ENCODE measurements around the gene PCDHGA7.
"Not testable (repeated sequence)": the region's sequence is repeated elsewhere in the genome, so short reads cannot be mapped to it uniquely, and the experiment has no call there.

PCDHGA7 gene

GRCh38 chr5:141371572-141372475 is 10.7 kb upstream of the PCDHGA7 start:
- Histone ChIP-seq H3K27me3 (ENCODE audit: control insufficient read depth, insufficient read depth, low read length) (no peaks in the 10 kb centered on the region), H3K4me3 (ENCODE audit: low read depth, low read length) (no peak overlapping the region), H3K9me3 (ENCODE audit: control insufficient read depth, insufficient read depth, low read depth, low read length) (peaks cover 55% of the 10 kb centered on the region)

GRCh38 chr5:141373673-141374317 is 8.7 kb upstream of the PCDHGA7 start, which contains the start of gene PCDHGA6:
PCDHGA6 (plus strand) TSS chr5:141373891; CDS start chr5:141374084, 193 bp downstream.
- H3K4me3 ChIP-seq (ENCODE audit: low read depth, low read length): peak within 1 kb of the TSS; percentile 18; the same call in 1 of the 2 replicates
- H3K9me3 ChIP-seq (ENCODE audit: control insufficient read depth, insufficient read depth, low read depth, low read length): peaks cover 57% of the 10 kb centered on the region
- no peak within 1 kb of the TSS for H3K27ac ChIP-seq (ENCODE audit: low read depth, low read length)
- H3K4me1 ChIP-seq (ENCODE audit: control insufficient read depth, insufficient read depth, low read length): no peaks in the 10 kb centered on the region
- H3K27me3 ChIP-seq (ENCODE audit: control insufficient read depth, insufficient read depth, low read length): no peaks in the 10 kb centered on the region
- no peaks in the 10 kb centered on the region for H3K36me3 ChIP-seq (ENCODE audit: control insufficient read depth, insufficient read depth, low read length)
- H3K9ac ChIP-seq (ENCODE audit: low read length): no peak within 1 kb of the TSS

More at GRCh38 chr5:141371572-141372475, 10.7 kb upstream of the PCDHGA7 start:
- Histone ChIP-seq H3K36me3 (ENCODE audit: control insufficient read depth, insufficient read depth, low read length) (no peaks in the 10 kb centered on the region), H3K27ac (ENCODE audit: low read depth, low read length) (no peak overlapping the region), H3K4me1 (ENCODE audit: control insufficient read depth, insufficient read depth, low read length) (no peaks in the 10 kb centered on the region), H3K9ac (ENCODE audit: low read length) (no peak overlapping the region)

- Histone ChIP-seq H3K36me3 (ENCODE audit: control insufficient read depth, insufficient read depth, low read length) (no peaks in the 10 kb centered on the region), H3K4me1 (ENCODE audit: control insufficient read depth, insufficient read depth, low read length) (no peaks in the 10 kb centered on the region), H3K9me3 (ENCODE audit: control insufficient read depth, insufficient read depth, low read depth, low read length) (peaks cover 55% of the 10 kb centered on the region), H3K4me3 (ENCODE audit: low read depth, low read length) (no peak overlapping the region), H3K27me3 (ENCODE audit: control insufficient read depth, insufficient read depth, low read length) (no peaks in the 10 kb centered on the region), H3K9ac (ENCODE audit: low read length) (no peak overlapping the region), H3K27ac (ENCODE audit: low read depth, low read length) (no peak overlapping the region)
Observed at GRCh38 chr5:141374627-141375026, 7.9 kb upstream of the PCDHGA7 start.

GRCh38 chr5:141375444-141376155 is 6.9 kb upstream of the PCDHGA7 start:
- not testable (repeated sequence) for H3K9ac ChIP-seq (ENCODE audit: low read length); H3K36me3 ChIP-seq (ENCODE audit: control insufficient read depth, insufficient read depth, low read length); H3K27me3 ChIP-seq (ENCODE audit: control insufficient read depth, insufficient read depth, low read length); H3K4me1 ChIP-seq (ENCODE audit: control insufficient read depth, insufficient read depth, low read length); H3K4me3 ChIP-seq (ENCODE audit: low read depth, low read length); H3K27ac ChIP-seq (ENCODE audit: low read depth, low read length)
- peaks cover 50% of the 10 kb centered on the region for H3K9me3 ChIP-seq (ENCODE audit: control insufficient read depth, insufficient read depth, low read depth, low read length)

GRCh38 chr5:141383345-141383744 is 803 bp downstream of the PCDHGA7 start:
- Histone ChIP-seq H3K4me3 (ENCODE audit: low read depth, low read length) (peak overlapping the region; percentile 71), H3K9me3 (ENCODE audit: control insufficient read depth, insufficient read depth, low read depth, low read length) (peaks cover 34% of the 10 kb centered on the region), H3K4me1 (ENCODE audit: control insufficient read depth, insufficient read depth, low read length) (no peaks in the 10 kb centered on the region), H3K9ac (ENCODE audit: low read length) (no peak overlapping the region), H3K36me3 (ENCODE audit: control insufficient read depth, insufficient read depth, low read length) (peaks cover 1% of the 10 kb centered on the region; the same call in 1 of the 2 replicates), H3K27ac (ENCODE audit: low read depth, low read length) (no peak overlapping the region), H3K27me3 (ENCODE audit: control insufficient read depth, insufficient read depth, low read length) (peaks cover 16% of the 10 kb centered on the region)

GRCh38 chr5:141384471-141385267 is 2.1 kb downstream of the PCDHGA7 start:
- H3K27ac ChIP-seq (ENCODE audit: low read depth, low read length): no peak overlapping the region
- peaks cover 48% of the 10 kb centered on the region for H3K9me3 ChIP-seq (ENCODE audit: control insufficient read depth, insufficient read depth, low read depth, low read length)
- H3K4me1 ChIP-seq (ENCODE audit: control insufficient read depth, insufficient read depth, low read length): no peaks in the 10 kb centered on the region
- H3K4me3 ChIP-seq (ENCODE audit: low read depth, low read length): no peak overlapping the region
- H3K36me3 ChIP-seq (ENCODE audit: control insufficient read depth, insufficient read depth, low read length): peaks cover 6% of the 10 kb centered on the region; the same call in 1 of the 2 replicates
- H3K27me3 ChIP-seq (ENCODE audit: control insufficient read depth, insufficient read depth, low read length): peaks cover 19% of the 10 kb centered on the region
- H3K9ac ChIP-seq (ENCODE audit: low read length): no peak overlapping the region

GRCh38 chr5:141387557-141388311 is 5.2 kb downstream of the PCDHGA7 start, which contains the start of gene PCDHGB4:
PCDHGB4 (plus strand) TSS chr5:141387698; CDS start chr5:141387885, 187 bp downstream.
- Histone ChIP-seq H3K9me3 (ENCODE audit: control insufficient read depth, insufficient read depth, low read depth, low read length) (peaks cover 70% of the 10 kb centered on the region), H3K36me3 (ENCODE audit: control insufficient read depth, insufficient read depth, low read length) (peaks cover 22% of the 10 kb centered on the region), H3K9ac (ENCODE audit: low read length) (peak within 1 kb of the TSS; percentile 49), H3K27me3 (ENCODE audit: control insufficient read depth, insufficient read depth, low read length) (peaks cover 19% of the 10 kb centered on the region), H3K4me3 (ENCODE audit: low read depth, low read length) (peak within 1 kb of the TSS; percentile 57)
- not testable (repeated sequence) for H3K4me1 ChIP-seq (ENCODE audit: control insufficient read depth, insufficient read depth, low read length); H3K27ac ChIP-seq (ENCODE audit: low read depth, low read length)

- Histone ChIP-seq H3K27ac (ENCODE audit: low read depth, low read length) (no peak overlapping the region), H3K4me1 (ENCODE audit: control insufficient read depth, insufficient read depth, low read length) (no peaks in the 10 kb centered on the region), H3K9ac (ENCODE audit: low read length) (no peak overlapping the region), H3K4me3 (ENCODE audit: low read depth, low read length) (peak overlapping the region; percentile 35), H3K9me3 (ENCODE audit: control insufficient read depth, insufficient read depth, low read depth, low read length) (peaks cover 72% of the 10 kb centered on the region), H3K36me3 (ENCODE audit: control insufficient read depth, insufficient read depth, low read length) (peaks cover 31% of the 10 kb centered on the region), H3K27me3 (ENCODE audit: control insufficient read depth, insufficient read depth, low read length) (peaks cover 12% of the 10 kb centered on the region)
Observed at GRCh38 chr5:141388661-141389060, 6.1 kb downstream of the PCDHGA7 start.

- Histone ChIP-seq H3K9me3 (ENCODE audit: control insufficient read depth, insufficient read depth, low read depth, low read length) (peaks cover 72% of the 10 kb centered on the region), H3K27me3 (ENCODE audit: control insufficient read depth, insufficient read depth, low read length) (peaks cover 7% of the 10 kb centered on the region; the same call in 1 of the 2 replicates), H3K9ac (ENCODE audit: low read length) (no peak overlapping the region), H3K4me1 (ENCODE audit: control insufficient read depth, insufficient read depth, low read length) (no peaks in the 10 kb centered on the region), H3K27ac (ENCODE audit: low read depth, low read length) (no peak overlapping the region), H3K36me3 (ENCODE audit: control insufficient read depth, insufficient read depth, low read length) (peaks cover 36% of the 10 kb centered on the region), H3K4me3 (ENCODE audit: low read depth, low read length) (0 out of 2 replicates have a peak overlapping the region, but pooled peaks have one; percentile 11)
Observed at GRCh38 chr5:141389153-141390042, 6.9 kb downstream of the PCDHGA7 start.

Data from HUES6 (cell line).